GM21423 (cell line): ENCODE data around the gene TSC22D3.

Source experiments
- ATAC-seq: cut with Tn5 transposase; IDR thresholded peaks from one replicate; pipeline ENCODE4 v1.9.1; 2021; ENCODE audit warnings: mild to moderate bottlenecking, moderate library complexity; ENCODE audit not compliant: unreplicated experiment

Gene TSC22D3

GRCh38 chrX:107730991-107731766 lies 44.4 kb downstream of the TSC22D3 start:
- no peak for ATAC-seq

GRCh38 chrX:107730298-107730655 lies 45.3 kb downstream of the TSC22D3 start:
- ATAC-seq, result no peak

GRCh38 chrX:107729558-107730297 lies 45.9 kb downstream of the TSC22D3 start:
- ATAC-seq, result peak; percentile 49

GRCh38 chrX:107728371-107729099 lies 47.1 kb downstream of the TSC22D3 start:
- ATAC-seq, result no peak

- no peak for ATAC-seq
Observed at GRCh38 chrX:107726816-107727534, 48.6 kb downstream of the TSC22D3 start.

- no peak for ATAC-seq
Observed at GRCh38 chrX:107725761-107726555, 49.6 kb downstream of the TSC22D3 start.

GRCh38 chrX:107724653-107725052 lies 50.9 kb downstream of the TSC22D3 start:
- ATAC-seq, result no peak

GRCh38 chrX:107723511-107723910 lies 52.1 kb downstream of the TSC22D3 start:
- ATAC-seq, result no peak

- no peak for ATAC-seq
Observed at GRCh38 chrX:107721966-107722707, 53.5 kb downstream of the TSC22D3 start.

- peak; percentile 48 for ATAC-seq
Observed at GRCh38 chrX:107721318-107721717, 54.3 kb downstream of the TSC22D3 start.

- ATAC-seq, result no peak
Observed at GRCh38 chrX:107718156-107718621, 57.4 kb downstream of the TSC22D3 start.

GRCh38 chrX:107716816-107717700 lies 58.5 kb downstream of the TSC22D3 start:
- peak; percentile 84 for ATAC-seq

- ATAC-seq, result no peak
Observed at GRCh38 chrX:107716118-107716684, 59.4 kb downstream of the TSC22D3 start.

GRCh38 chrX:107715331-107716117 lies 60.1 kb downstream of the TSC22D3 start:
- ATAC-seq, result no peak

- no peak for ATAC-seq
Observed at GRCh38 chrX:107714206-107714891, 61.2 kb downstream of the TSC22D3 start.

GRCh38 chrX:107713543-107714205 lies 61.9 kb downstream of the TSC22D3 start:
- no peak for ATAC-seq
